CD4-positive, alpha-beta T cell treated with Interleukin-15 for 4 hours (primary cell): Measurements from ENCODE around the gene RAB40C.

ENCODE experiments used
- DNase-seq: peaks from one replicate; pipeline ENCODE4 v3.0.0-alpha.2; 2020; ENCODE audit warnings: low spot score

The RAB40C gene

DNA sequence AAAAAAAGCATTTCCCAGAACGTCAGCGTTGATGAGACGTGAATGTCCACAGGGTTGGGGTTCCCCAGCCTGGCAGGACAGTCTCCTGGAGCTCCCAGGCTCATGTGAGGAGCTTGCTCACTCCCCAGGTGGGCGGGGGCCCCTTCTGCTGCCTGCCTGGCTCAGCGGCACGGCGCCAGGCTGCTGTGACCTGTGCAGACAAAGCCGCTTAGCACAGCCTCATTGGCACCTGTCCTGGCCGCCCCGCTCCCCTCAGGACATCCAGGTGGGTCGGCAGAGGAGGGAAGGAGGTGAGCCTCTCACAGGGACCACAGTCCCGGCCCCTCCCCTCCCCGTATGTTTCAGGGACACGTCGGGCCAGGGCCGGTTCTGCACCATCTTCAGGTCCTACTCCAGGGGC, 28.0 kb downstream of the RAB40C start:
- DNase-seq: no peak

DNA sequence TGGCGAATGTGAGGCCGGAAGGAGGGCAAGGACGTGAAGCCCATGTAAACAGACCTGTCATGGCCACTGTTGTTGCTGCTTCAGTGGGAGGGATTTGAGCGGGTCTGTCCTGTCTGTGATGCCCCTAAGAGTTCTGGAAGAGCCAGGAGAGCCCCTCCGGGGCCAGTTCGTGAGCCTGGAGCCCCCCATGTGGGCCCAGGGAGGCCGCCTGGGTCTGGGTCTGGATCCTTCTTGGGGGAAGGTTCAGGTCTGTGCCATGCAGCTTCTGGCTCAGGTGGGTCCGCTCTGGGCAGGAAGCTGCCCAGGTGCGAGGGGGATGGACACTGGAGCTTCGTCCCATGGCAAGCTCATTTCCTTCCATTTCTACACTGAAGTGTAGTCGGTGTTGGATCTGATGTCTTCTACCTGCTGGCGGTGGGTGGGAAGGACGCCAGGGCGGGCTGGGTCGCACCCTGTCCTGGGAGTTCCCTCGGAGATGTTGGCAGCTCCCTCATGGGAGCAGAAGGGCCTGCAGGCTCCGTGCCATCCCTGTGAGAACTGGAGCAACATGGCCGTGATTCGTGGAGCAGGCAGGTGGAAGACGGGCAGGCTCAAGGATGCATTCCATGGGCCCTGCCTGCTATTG, 29.7 kb downstream of the RAB40C start:
- no peak for DNase-seq

DNA sequence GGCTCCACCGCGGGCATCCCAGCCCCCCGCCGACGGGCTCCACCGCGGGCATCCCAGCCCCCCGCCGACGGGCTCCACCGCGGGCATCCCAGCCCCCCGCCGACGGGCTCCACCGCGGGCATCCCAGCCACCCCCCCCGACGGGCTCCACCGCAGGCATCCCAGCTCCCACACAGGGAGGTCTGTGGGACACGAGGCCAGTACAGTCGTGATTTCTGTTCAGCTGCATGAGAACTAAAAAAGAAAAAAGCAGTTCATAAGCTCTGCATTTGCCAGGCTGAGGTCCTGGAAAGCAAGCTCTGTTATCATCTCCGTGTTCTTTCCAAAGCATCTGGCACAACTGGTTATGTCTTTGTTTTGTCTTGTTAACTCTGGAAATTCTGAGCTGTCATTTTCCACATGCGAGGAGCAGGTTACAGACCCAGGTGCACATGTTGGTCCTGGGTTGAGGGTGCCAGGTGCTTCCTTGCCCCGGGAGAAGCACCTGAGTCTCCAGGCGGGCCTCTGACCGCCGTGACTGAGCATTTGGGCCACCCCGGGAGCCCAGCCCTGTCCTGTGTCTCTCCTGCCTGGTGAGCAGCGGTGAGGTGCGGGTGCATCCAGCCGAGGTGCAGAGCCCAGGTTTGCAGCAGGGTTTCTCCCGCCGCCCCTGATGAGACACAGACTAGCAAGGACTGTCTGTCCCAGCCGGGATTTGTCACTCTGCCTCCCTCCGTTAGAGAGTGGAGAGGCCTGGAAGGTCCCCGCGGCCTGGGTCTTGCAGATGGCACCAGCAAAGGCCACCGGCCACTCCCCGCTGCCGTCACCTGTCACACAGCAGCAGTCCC, 31.0 kb downstream of the RAB40C start:
- no peak for DNase-seq

DNA sequence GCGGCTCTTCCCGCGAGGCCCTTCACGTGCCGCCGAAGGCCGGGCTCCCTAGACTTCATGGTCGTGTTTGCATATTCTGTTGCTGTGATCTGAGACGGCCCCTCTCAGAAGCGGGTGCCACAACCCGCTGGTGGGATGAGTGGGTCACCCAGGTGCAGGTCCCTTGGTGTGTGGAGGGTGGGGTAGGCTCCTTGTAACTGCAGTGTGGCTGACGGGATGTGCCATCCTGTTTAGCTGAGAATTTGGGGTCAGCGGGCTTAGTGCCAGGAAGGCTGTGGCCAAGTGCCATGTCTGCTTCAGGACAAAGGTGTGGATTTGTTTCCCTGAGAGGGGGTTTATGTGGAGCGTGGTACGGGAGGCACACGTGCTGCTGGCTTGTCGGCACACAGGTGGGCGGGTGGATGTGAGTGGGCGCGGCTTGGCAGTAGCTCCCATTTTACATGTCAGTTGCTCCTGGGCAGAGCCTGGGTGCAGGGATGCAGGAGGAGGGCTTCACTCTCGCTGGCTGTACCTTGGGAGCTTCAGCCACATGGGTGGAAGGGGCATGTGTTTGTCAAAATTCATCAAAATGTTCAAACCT, 31.8 kb downstream of the RAB40C start:
- DNase-seq: no peak

DNA sequence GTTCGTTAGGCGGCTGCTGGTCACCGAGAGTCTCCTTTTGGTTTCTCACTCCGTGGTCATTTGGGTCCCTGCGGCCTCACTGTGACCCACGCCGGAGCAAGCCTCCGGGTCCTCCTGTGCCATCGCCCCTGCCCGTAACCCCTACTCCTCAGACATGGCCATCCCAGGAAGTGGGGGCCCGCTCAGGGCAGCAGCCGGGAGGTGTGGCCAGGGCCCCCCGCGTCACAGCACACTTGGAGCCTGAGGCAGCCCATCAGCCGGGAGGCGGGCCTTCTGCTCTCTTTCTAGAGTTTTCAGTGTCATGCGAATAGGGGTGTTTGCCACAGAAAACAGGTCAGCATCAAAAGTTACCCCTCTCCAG, 33.0 kb downstream of the RAB40C start:
- DNase-seq: no peak

DNA sequence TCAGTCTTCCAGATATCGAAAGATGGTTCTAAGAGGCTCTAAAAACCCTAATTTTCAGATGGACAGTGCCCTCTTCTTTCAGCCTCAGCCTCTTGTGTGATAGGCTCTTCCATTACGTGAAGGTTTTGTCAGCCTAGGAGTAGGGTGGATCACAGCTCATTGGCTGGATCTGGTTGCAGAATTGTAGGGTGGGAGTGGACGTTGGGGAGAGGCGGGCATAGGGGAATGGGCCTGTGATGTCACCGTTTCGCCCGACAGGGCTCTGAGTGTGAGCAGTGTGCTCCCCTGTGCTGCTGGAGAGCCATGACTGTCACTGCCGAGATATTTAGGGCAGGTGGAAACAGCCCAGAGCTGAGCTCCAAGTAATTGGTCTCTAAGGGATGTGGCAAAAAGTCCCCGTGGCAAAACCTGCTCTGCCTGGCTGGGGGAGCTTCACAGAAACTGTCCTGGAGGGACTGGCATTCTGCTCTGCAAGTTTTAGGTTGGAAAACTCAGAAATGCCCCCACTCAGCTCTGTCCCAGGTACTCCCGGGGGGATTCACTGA, 34.7 kb downstream of the RAB40C start:
- no peak for DNase-seq

DNA sequence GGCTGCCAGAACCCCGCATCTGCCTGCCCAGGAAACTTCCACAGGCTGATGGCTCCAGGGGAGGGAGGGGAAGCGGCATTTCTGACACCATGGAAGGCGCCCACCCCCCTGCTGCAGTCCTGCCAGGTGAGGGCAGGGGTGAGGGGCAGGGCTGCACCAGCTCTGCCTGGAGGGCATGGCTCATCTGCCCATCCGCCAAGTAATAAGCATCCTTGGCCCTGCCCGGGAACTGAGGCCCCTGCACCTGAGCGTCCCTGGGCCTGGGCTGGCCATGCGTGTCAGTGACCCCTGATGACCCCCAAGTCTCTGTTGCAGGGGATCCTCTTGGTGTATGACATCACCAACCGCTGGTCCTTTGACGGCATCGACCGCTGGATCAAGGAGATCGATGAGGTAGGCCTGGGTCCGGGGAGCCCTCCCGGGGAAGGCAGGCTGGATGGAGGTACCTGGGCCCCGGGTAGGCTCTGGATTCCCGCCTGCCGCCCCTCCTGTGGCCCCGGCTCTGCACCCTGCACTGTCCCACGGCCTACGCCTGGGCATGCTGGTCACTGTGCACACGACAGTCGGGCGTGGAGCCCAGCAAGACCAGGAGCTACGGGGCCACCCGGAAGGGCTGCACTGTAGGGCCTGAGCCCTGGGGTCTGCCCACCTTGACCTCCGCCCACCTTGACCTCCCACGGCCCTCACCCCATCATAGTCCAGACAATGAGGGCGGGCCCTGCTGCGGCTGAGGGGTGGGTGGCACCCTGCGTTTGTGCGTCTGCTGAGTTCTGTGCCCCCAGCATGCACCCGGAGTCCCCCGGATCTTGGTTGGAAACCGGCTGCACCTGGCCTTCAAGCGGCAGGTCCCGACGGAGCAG, 35.5 kb downstream of the RAB40C start:
- DNase-seq: no peak

DNA sequence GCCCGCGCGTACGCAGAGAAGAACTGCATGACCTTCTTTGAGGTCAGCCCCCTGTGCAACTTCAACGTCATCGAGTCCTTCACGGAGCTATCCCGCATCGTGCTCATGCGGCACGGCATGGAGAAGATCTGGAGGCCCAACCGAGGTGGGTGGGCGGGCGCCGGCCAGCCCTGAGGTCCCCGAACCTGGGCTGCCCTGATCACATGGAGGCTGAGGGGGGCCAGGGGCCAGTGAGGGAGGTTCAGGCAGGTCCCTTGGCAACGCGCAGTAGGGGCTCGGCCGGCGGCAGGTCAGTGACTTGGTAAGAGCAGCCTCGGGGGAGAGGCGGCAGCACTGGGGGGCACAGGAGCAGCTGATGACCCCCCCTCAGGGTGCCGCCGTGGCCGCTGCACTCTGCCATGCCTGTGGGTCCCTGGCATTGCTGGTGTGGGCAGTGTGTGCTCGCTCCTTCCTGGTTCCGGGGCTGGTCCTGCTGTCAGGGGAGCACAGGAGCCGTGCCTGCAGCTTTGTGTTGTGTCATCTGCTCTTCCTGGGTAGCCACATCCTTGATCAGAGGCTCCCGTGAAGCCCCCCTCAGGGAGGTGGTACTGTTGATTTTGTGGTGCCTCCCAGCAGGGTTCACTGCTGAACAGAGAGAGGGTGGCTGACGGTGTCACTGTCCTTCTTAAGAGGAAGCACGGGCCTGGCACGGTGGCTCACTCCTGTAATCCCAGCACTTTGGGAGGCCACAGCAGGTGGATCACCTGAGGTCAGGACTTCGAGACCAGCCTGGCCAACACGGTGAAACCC, 36.3 kb downstream of the RAB40C start:
- DNase-seq: no peak

DNA sequence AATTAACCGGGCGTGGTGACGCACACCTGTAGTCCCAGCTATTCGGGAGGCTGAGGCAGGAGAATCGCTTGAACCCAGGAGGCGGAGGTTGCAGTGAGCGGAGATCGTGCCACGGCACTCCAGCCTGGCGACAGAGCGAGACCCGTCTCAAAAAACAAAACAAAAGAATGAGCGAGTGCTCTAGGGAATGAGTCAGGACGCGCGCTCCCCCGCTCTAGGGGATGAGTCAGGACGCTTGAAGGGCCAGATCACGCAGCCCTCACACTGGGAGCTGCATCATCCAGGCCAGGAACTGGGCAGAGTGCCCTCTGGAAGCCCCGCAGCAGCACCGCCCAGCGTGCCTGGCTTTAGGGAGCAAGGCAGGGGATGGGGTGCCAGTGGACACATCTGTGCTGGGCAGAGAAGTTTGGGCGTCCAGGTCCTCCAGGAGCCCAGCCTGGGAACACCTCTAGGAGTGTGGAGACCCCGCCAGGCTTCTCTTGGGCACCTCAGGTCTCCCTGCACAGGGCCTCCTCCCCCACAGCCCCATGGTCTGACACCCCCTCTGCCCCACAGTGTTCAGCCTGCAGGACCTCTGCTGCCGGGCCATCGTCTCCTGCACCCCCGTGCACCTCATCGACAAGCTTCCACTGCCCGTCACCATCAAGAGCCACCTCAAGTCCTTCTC, 37.1 kb downstream of the RAB40C start:
- DNase-seq: no peak

DNA sequence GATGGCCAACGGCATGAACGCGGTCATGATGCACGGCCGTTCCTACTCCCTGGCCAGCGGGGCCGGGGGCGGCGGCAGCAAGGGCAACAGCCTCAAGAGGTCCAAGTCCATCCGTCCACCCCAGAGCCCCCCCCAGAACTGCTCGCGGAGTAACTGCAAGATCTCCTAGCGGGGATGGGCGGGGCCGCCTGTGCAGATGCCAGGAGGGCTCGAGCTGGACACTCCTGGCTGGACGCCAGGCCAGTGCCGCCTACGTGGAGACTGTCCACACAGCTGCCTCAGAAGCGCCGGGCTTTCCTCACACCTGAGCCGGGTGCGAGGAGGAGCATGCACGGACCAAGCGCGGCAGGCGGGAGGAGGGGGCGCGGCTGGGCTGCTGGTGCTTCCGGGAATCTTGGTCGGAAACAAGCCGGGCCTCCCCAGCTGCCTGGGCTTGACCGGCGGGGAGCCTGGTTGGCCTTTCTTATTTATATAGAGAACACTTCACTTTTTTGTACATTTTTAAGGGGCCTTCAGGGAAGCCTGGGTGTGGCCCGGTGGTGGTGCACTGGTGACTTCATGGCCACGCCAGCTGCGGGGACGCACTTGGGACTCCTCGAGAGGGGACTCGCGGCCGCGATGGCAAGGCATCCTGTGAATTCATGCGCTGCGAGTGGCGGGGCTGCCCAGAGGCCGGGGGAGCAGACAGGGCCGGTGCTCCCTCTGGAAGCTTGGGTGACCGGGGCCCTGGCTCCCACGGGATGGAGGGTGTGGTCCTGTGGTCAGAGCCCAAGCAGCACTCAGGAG, 37.8 kb downstream of the RAB40C start:
- no peak for DNase-seq

DNA sequence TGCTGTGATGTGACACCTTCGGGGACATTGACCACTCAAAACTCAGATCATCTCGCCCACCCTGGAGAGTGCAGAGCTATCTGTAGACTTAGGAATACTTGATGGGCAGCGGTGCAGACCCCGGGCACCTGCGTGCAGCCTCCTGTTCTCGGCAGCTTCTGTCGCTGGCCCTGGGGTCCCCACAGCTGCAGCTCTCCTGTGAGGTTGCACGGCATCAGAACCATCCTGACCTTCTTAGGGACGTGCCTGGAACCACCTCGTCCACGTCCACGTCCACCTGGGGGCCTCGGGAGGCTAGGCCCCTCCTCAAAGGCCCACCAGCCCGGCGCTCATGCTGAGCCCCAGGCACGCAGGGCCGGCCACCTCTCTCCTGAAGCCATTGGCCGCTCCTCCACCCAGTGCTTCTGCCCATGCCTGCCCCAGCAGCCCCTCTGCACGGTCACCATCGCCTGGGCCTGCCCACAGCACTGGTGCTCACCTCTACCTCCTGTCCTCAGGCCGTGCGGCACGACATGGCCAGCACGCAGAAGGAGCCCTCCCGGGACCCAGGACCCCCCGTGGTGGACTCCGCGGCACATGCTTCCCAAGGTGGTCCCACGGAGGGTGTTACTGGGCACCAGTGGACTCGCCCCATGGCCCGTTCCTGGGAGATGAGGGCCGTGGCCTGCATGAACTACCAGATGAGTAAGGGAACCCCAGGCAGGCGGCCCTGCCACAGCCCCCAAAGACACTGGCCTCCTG, 38.6 kb downstream of the RAB40C start:
- no peak for DNase-seq

DNA sequence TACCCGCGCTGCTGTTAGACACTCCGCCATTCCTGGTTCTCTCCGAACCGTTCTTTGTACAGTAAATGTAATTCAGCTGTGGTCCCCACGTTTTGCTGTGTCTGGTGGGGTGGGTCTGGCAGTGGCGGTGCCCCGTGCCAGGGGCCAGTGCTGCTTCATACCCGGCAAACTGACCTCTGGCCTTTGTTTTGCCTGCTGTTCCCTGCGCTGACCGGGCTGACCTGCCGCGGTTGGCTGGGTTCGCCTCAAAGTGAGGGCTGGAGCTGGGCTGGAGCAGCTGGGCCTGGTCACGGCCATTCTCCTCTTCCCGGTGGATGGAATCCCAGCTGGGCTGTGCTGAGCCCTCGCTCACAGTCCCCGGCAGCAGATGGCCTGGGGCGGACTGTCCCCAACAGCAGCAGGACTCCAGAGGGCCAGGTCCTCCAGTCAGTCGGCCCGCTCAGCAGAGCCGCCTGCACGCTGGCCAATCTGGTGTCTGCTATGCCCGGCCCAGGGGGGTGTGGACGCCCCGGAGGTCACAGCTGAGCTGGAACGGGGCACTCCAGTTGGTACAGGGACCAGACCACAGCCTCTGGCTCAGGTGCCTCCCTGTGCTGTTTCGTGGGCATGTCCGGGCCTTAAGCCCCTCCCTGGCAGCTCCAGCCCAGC, 39.4 kb downstream of the RAB40C start:
- DNase-seq: no peak

DNA sequence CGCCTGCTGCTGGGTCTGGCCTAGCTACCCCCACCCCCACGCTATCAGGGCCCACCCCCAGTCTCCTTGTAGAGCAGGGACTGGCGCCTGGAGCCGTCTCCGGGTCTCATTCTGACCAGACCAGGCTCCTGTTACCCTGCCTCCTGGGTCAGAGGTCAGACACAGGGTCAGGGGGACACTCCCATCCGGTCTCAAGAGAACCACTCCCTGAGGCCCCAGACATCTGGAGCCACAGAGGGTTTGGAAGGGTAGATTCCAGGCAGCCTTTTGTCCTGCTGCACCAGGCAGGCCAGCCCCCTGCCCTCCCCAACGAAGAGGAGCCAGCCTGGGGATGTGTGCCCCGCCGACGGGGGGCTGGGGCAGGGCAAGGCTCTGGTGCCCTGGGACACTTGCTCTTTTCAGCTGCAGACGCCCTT, 40.0 kb downstream of the RAB40C start:
- no peak for DNase-seq

DNA sequence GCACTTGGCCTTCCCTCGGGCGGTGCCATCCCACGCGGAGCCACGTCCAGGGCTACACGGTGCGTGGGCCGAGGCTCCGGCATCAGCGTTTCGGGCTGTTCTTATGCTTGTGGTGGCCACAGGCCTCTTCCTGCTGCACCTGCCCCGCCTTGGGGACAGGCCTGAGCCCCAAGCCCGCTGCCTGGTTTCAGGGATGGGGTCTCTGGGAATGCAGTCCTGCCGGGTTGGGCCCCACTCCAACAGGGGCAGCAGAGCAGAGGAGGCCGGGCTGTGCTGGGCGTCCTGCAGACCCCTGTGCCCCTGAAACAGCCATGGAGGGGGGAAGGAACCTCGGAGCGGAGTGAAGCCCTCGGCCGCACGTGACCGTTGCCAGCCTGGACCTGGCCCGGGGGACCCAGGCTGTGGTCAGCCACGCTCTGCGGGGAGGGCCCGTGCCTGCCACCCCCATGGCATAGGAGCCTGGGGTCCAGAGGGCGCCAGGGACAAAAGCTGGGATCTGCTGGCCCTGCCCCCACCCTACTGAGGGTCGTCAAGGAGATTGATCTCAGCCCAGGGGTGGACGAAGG, 40.5 kb downstream of the RAB40C start:
- no peak for DNase-seq

DNA sequence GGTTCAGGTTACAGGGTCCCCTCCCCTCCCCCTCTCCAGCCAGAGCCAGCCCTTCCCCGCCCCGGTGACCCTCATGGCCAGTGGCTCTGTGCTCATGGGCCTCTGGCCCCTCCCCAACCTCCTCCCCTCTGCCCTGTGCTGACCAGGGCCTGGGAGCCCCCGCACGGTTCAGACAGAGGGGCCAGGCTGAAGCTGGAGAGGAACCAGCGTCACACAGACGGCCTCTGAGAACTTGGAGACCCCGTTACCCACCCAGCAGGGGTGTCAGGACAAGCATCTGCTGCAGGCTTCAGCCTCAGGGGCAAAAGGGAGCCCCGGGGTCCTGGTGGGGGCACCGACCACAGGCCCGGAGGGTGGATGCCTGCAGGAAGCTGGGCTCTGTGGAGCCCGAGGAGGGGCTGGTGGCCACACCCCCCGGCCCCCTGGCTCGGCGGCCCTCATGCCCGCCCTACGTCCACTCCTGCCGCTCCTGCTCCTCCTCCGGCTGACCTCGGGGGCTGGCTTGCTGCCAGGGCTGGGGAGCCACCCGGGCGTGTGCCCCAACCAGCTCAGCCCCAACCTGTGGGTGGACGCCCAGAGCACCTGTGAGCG, 41.0 kb downstream of the RAB40C start, which contains the start of gene WFIKKN1:
Gene WFIKKN1 (plus strand): TSS at position 171 of the 591 bp plus-strand sequence. CDS start 269 bp downstream, at position 440.
- no peak for DNase-seq

DNA sequence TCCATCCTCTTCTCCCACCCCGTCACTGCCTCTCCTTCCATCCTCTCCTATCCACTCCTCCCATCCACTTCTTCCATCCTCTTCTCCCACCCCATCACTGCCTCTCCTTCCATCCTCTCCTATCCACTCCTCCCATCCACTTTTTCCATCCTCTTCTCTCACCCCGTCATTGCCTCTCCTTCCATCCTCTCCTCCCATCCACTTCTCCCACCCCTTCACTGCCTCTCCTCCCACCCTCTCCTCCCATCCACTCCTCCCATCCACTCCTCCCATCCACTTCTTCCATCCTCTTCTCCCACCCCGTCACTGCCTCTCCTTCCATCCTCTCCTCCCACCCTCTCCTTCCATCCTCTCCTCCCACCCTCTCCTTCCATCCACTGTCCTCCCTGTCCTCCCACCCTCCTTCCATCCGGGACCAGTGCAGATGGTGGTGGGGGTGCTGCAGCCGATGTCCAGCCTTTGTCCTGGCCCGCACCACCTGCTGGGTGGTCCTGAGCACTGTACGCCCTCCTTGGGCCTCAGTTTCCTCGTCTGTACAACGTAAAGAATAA, 42.0 kb downstream of the RAB40C start:
- DNase-seq: no peak

DNA sequence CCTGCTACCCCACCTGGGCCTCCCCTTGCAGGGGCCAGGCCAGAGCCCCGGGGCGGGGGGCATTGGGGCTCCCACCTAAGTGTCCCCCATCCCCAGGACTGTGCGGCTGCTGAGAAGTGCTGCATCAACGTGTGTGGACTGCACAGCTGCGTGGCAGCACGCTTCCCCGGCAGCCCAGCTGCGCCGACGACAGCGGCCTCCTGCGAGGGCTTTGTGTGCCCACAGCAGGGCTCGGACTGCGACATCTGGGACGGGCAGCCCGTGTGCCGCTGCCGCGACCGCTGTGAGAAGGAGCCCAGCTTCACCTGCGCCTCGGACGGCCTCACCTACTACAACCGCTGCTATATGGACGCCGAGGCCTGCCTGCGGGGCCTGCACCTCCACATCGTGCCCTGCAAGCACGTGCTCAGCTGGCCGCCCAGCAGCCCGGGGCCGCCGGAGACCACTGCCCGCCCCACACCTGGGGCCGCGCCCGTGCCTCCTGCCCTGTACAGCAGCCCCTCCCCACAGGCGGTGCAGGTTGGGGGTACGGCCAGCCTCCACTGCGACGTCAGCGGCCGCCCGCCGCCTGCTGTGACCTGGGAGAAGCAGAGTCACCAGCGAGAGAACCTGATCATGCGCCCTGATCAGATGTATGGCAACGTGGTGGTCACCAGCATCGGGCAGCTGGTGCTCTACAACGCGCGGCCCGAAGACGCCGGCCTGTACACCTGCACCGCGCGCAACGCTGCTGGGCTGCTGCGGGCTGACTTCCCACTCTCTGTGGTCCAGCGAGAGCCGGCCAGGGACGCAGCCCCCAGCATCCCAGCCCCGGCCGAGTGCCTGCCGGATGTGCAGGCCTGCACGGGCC, 42.8 kb downstream of the RAB40C start:
- DNase-seq: no peak
